Activated T-cell treated with anti-CD3 and anti-CD28 coated beads, Interleukin-2, amount 50 U/mL, for 48 hours (primary cell): Measurements from ENCODE around the gene SPTBN5.

Experiments
- DNase-seq, 2 experiments: peaks; one replicate each; pipeline ENCODE4 v3.0.0-alpha.2; 2020

The SPTBN5 gene

GRCh38 chr15:41801185-41801584 lies 92.7 kb downstream of the SPTBN5 start:
- no peak for DNase-seq

GRCh38 chr15:41799488-41799805 lies 94.4 kb downstream of the SPTBN5 start:
- no peak for DNase-seq

GRCh38 chr15:41798607-41799487 lies 95.0 kb downstream of the SPTBN5 start:
- DNase-seq, result no peak
